ENCODE measurements around the gene SNRPA1.

DNA sequence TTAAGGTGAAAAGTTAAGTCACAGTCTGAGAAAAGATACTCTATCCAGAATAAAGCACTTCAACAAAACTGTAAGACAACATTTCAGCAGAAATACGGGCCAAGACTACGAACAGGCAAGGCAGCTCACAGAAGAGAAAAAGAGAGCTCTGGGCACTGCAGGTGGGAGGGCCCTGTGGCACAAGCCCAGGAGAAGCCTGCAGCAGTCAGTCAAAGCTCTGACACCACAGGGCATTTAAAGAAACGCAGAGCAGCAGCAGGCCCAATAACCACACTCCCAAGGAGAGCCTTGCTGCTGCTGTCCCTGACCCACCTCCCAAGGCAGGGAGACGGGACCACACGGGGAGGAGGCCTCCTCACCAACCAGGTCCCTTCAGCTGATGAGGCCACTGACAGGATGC is 62.4 kb downstream of the SNRPA1 start:
- no peak for TF ChIP-seq POLR2AphosphoS5 (IDR thresholded peaks at IDR 0.05; ENCODE audit: insufficient read depth, low read depth, low read length)
- TF ChIP-seq, protein P1, sequence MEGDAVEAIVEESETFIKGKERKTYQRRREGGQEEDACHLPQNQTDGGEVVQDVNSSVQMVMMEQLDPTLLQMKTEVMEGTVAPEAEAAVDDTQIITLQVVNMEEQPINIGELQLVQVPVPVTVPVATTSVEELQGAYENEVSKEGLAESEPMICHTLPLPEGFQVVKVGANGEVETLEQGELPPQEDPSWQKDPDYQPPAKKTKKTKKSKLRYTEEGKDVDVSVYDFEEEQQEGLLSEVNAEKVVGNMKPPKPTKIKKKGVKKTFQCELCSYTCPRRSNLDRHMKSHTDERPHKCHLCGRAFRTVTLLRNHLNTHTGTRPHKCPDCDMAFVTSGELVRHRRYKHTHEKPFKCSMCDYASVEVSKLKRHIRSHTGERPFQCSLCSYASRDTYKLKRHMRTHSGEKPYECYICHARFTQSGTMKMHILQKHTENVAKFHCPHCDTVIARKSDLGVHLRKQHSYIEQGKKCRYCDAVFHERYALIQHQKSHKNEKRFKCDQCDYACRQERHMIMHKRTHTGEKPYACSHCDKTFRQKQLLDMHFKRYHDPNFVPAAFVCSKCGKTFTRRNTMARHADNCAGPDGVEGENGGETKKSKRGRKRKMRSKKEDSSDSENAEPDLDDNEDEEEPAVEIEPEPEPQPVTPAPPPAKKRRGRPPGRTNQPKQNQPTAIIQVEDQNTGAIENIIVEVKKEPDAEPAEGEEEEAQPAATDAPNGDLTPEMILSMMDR (IDR thresholded peaks at IDR 0.05; ENCODE audit: extremely low read depth in 1 of 2, insufficient read depth in 1 of 2, low read depth in 1 of 2, low read length in 2 of 2), result no peak
- no peak for TF ChIP-seq POLR2A (IDR thresholded peaks at IDR 0.05; ENCODE audit: low read depth, low read length)

Data from endothelial cell of umbilical vein (primary cell).